ENCODE measurements around the gene SCLY.
A peak's percentile ranks its signal among the peaks of the same experiment; 100 is the strongest.

The SCLY gene

GRCh38 chr2:238098901-238099713 is 38.3 kb downstream of the SCLY start:
- no peak for DNase-seq

GRCh38 chr2:238099714-238100048 is 38.9 kb downstream of the SCLY start:
- DNase-seq: no peak

- DNase-seq: no peak
Observed at GRCh38 chr2:238100049-238100820, 39.4 kb downstream of the SCLY start, which contains the start of gene ESPNL. ESPNL (plus strand) TSS chr2:238100340; CDS start chr2:238100420, 80 bp downstream.

GRCh38 chr2:238100821-238101771 is 40.3 kb downstream of the SCLY start:
- no peak for DNase-seq

- DNase-seq: no peak
Observed at GRCh38 chr2:238101891-238102841, 41.4 kb downstream of the SCLY start.

- DNase-seq: no peak
Observed at GRCh38 chr2:238102865-238103264, 42.1 kb downstream of the SCLY start.

GRCh38 chr2:238103465-238104225 is 42.8 kb downstream of the SCLY start:
- no peak for DNase-seq

- no peak for DNase-seq
Observed at GRCh38 chr2:238104226-238104690, 43.5 kb downstream of the SCLY start.

GRCh38 chr2:238104691-238105371 is 44.0 kb downstream of the SCLY start:
- no peak for DNase-seq

GRCh38 chr2:238105506-238106338 is 44.9 kb downstream of the SCLY start:
- DNase-seq: no peak

GRCh38 chr2:238106339-238106697 is 45.5 kb downstream of the SCLY start:
- DNase-seq: no peak

- DNase-seq: no peak
Observed at GRCh38 chr2:238106698-238107524, 46.1 kb downstream of the SCLY start.

GRCh38 chr2:238107525-238108422 is 47.0 kb downstream of the SCLY start:
- peak; percentile 1 for DNase-seq

- DNase-seq: no peak
Observed at GRCh38 chr2:238108423-238109183, 47.8 kb downstream of the SCLY start.

- DNase-seq: no peak
Observed at GRCh38 chr2:238113611-238114010, 52.8 kb downstream of the SCLY start.

GRCh38 chr2:238114331-238114841 is 53.6 kb downstream of the SCLY start:
- no peak for DNase-seq

Measured in CD4-positive, alpha-beta T cell treated with Interleukin-21 for 1 hour (primary cell).